Uterus (tissue), 2 donors: ENCODE measurements around the gene LRP1B.

ENCODE experiments used
- POLR2A ChIP-seq, 2 donors: fragments of 450-650 bp; IDR thresholded peaks; one replicate each; pipeline ENCODE4 v1.6.1; 2016; ENCODE audit warnings: antibody characterized with exemption in 2 of 2, mild to moderate bottlenecking in 1 of 2, moderate library complexity in 1 of 2
- TF ChIP-seq, protein P1 (sequence below), 4 experiments: fragments of 200-600 bp in 2 of 4; fragments of 450-650 bp in 2 of 4; sonication (generic) in 2 of 4; IDR thresholded peaks; one replicate each; pipeline ENCODE4 v1.5.1; 2016 to 2019; ENCODE audit warnings: antibody characterized with exemption in 4 of 4, mild to moderate bottlenecking in 2 of 4, moderate library complexity in 1 of 4

DNA sequence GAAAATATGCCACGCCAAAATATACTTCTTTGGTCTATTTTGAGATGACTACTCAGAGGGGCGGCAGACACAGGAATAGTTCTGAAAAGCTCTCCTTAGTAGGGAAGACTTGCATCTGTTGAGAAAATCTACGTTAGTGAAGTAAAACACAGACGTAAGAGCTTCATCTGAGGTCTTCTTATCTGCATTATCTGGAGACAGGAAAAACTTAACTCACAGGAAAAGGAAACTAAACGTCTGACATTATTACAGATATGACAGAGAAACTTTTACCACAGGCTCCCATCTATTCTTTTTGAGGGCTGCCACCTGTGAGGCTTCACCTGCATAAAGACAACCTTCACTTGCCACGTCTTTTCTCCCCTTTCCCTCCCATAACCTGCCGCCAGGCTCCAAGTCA is 1295.7 kb downstream of the LRP1B start:
- TF ChIP-seq, protein P1, sequence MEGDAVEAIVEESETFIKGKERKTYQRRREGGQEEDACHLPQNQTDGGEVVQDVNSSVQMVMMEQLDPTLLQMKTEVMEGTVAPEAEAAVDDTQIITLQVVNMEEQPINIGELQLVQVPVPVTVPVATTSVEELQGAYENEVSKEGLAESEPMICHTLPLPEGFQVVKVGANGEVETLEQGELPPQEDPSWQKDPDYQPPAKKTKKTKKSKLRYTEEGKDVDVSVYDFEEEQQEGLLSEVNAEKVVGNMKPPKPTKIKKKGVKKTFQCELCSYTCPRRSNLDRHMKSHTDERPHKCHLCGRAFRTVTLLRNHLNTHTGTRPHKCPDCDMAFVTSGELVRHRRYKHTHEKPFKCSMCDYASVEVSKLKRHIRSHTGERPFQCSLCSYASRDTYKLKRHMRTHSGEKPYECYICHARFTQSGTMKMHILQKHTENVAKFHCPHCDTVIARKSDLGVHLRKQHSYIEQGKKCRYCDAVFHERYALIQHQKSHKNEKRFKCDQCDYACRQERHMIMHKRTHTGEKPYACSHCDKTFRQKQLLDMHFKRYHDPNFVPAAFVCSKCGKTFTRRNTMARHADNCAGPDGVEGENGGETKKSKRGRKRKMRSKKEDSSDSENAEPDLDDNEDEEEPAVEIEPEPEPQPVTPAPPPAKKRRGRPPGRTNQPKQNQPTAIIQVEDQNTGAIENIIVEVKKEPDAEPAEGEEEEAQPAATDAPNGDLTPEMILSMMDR (IDR thresholded peaks at IDR 0.05), result no peak
- no peak for TF ChIP-seq POLR2A (IDR thresholded peaks at IDR 0.05)
